Suprapubic skin (tissue), 4 donors: ENCODE results near the gene PAK5. TPM values are rescaled to one million over a fixed set of nuclear protein-coding genes. Genes with fewer than 3 reads are reported as not detected.
A peak's percentile ranks its signal among the peaks of the same experiment; 100 is the strongest.

Experiments used
- DNase-seq, 2 donors: peaks; one replicate each; pipeline ENCODE4 v3.0.0-alpha.2; 2019; ENCODE audit warnings: low spot score in 2 of 2
- H3K27ac ChIP-seq: fragments of 200-600 bp; sonication (generic); one replicate; pipeline ENCODE4 v1.5.1; 2019
- H3K27me3 ChIP-seq: fragments of 200-600 bp; sonication (generic); one replicate; pipeline ENCODE4 v1.5.1; 2019
- H3K36me3 ChIP-seq: fragments of 200-600 bp; sonication (generic); one replicate; pipeline ENCODE4 v1.5.1; 2019
- H3K4me1 ChIP-seq: fragments of 200-600 bp; sonication (generic); one replicate; pipeline ENCODE4 v1.5.1; 2019
- H3K4me3 ChIP-seq: fragments of 200-600 bp; sonication (generic); one replicate; pipeline ENCODE4 v1.5.1; 2019; ENCODE audit warnings: mild to moderate bottlenecking
- H3K9me3 ChIP-seq: fragments of 200-600 bp; sonication (generic); one replicate; pipeline ENCODE4 v1.5.1; 2019
- EP300 ChIP-seq: sonication (generic); formaldehyde crosslinking; IDR thresholded peaks from one replicate; pipeline ENCODE4 v1.6.1; 2017; ENCODE audit warnings: antibody characterized with exemption
- POLR2A ChIP-seq, 2 donors: fragments of 450-650 bp; IDR thresholded peaks; one replicate each; pipeline ENCODE4 v1.6.1; 2017; ENCODE audit warnings: antibody characterized with exemption in 2 of 2, mild to moderate bottlenecking in 2 of 2, moderate library complexity in 2 of 2
- POLR2AphosphoS5 ChIP-seq, 3 donors: sonication (generic); formaldehyde crosslinking; IDR thresholded peaks; one replicate each; pipeline ENCODE4 v1.6.1; 2017; ENCODE audit warnings: antibody characterized with exemption in 3 of 3
- WGBS: methylation state at CpG from one replicate; pipeline ENCODE4 v1.1.5; 2018; 5-methylcytosine and 5-hydroxymethylcytosine counted together
- total RNA-seq, 4 donors: library from RNA; depleted of rRNA; stranded (reverse); fragments of >200 nt; gene quantifications; one replicate each; pipeline ENCODE4 v1.1.0, GENCODE V29; 2016
- TF ChIP-seq, protein P1 (sequence below), 2 donors: fragments of 200-600 bp in 1 of 2; fragments of 450-650 bp in 1 of 2; sonication (generic) in 1 of 2; IDR thresholded peaks; one replicate each; pipeline ENCODE4 v1.5.1; 2016 to 2019; ENCODE audit warnings: antibody characterized with exemption in 2 of 2, mild to moderate bottlenecking in 1 of 2, moderate library complexity in 1 of 2

Gene PAK5
- total RNA-seq, 4 donors from 2014 or later: 0.10 to 0.56 (median 0.21) TPM; not detected in 1

DNA sequence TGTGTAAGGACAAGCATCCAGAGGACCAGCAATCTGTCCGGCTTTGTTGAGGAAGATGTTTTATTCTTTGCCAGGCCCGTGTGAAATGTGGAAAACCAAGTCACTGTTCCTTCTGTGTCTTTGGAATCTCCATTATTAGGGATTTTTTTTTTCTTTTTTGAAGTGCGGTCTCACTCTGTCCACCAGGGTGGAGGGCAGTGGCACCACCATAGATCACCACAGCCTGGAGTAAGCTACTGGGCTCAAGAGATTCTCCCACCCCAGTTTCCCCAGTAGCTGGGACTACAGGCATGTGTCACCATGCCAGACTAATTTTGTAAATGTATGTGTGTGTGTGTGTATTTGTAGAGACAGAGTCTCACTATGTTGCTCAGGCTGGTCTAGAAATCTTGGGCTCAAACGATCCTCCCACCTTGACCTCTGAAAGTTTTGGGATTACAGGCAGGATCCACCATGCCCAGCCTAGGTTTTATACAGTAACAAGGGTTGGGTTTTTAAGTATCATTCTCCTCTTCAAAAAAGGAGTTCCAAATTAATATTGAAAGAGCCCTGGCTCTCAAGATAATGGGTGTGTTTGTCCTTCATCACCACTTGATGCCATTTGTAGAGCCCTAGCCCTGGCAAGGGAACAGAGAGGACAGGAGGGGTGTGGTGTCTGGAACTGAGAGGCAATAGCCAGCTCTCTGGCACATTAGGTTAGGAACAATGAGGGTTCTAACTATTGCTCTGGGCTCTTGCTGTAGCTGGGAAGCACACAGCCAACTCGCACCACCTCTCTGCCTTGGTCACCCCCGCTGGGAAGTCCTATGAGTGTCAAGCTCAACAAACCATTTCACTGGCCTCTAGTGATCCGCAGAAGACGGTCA lies 321.3 kb downstream of the PAK5 start:
- Histone ChIP-seq H3K36me3 (no peaks in the 10 kb centered on the region), H3K4me3 (no peak overlapping the region), H3K27me3 (peaks cover 61% of the 10 kb centered on the region), H3K27ac (no peak overlapping the region), H3K9me3 (no peaks in the 10 kb centered on the region), H3K4me1 (peaks cover 20% of the 10 kb centered on the region)
- WGBS: 42% methylated on average over 8 of the region's 8 CpGs
- DNase-seq: no peak
- TF ChIP-seq POLR2AphosphoS5 (IDR thresholded peaks at IDR 0.05) (no peak), EP300 (no peak), POLR2A (IDR thresholded peaks at IDR 0.05) (no peak)
- TF ChIP-seq, protein P1, sequence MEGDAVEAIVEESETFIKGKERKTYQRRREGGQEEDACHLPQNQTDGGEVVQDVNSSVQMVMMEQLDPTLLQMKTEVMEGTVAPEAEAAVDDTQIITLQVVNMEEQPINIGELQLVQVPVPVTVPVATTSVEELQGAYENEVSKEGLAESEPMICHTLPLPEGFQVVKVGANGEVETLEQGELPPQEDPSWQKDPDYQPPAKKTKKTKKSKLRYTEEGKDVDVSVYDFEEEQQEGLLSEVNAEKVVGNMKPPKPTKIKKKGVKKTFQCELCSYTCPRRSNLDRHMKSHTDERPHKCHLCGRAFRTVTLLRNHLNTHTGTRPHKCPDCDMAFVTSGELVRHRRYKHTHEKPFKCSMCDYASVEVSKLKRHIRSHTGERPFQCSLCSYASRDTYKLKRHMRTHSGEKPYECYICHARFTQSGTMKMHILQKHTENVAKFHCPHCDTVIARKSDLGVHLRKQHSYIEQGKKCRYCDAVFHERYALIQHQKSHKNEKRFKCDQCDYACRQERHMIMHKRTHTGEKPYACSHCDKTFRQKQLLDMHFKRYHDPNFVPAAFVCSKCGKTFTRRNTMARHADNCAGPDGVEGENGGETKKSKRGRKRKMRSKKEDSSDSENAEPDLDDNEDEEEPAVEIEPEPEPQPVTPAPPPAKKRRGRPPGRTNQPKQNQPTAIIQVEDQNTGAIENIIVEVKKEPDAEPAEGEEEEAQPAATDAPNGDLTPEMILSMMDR (IDR thresholded peaks at IDR 0.05): no peak

GRCh38 chr20:9516234-9516871 lies 322.5 kb downstream of the PAK5 start:
- DNase-seq: no peak
- no peak for TF ChIP-seq EP300
- TF ChIP-seq POLR2A (IDR thresholded peaks at IDR 0.05): no peak
- TF ChIP-seq, protein P1 (IDR thresholded peaks at IDR 0.05): no peak
- no peak for TF ChIP-seq POLR2AphosphoS5 (IDR thresholded peaks at IDR 0.05)
- H3K36me3 ChIP-seq: no peaks in the 10 kb centered on the region
- peaks cover 20% of the 10 kb centered on the region for H3K4me1 ChIP-seq
- no peak overlapping the region for H3K27ac ChIP-seq
- H3K27me3 ChIP-seq: peaks cover 72% of the 10 kb centered on the region
- 7% methylated on average over 20 of the region's 28 CpGs for WGBS
- H3K9me3 ChIP-seq: no peaks in the 10 kb centered on the region
- peak overlapping the region; percentile 24 for H3K4me3 ChIP-seq

GRCh38 chr20:9515741-9516233 lies 323.1 kb downstream of the PAK5 start:
- 3% methylated on average over 16 of the region's 38 CpGs for WGBS
- DNase-seq: no peak
- Histone ChIP-seq H3K36me3 (no peaks in the 10 kb centered on the region), H3K27ac (no peak overlapping the region), H3K4me1 (peaks cover 20% of the 10 kb centered on the region), H3K9me3 (no peaks in the 10 kb centered on the region), H3K4me3 (peak overlapping the region; percentile 24), H3K27me3 (peaks cover 76% of the 10 kb centered on the region)
- no peak for TF ChIP-seq POLR2A (IDR thresholded peaks at IDR 0.05)
- no peak for TF ChIP-seq EP300
- TF ChIP-seq, protein P1 (IDR thresholded peaks at IDR 0.05): no peak
- no peak for TF ChIP-seq POLR2AphosphoS5 (IDR thresholded peaks at IDR 0.05)

- no peaks in the 10 kb centered on the region for H3K9me3 ChIP-seq
- H3K4me1 ChIP-seq: peaks cover 20% of the 10 kb centered on the region
- no peak overlapping the region for H3K27ac ChIP-seq
- peak overlapping the region; percentile 32 for H3K4me3 ChIP-seq
- no peak for DNase-seq
- TF ChIP-seq POLR2A (IDR thresholded peaks at IDR 0.05): no peak
- TF ChIP-seq EP300: no peak
- TF ChIP-seq POLR2AphosphoS5 (IDR thresholded peaks at IDR 0.05): no peak
- no peaks in the 10 kb centered on the region for H3K36me3 ChIP-seq
- H3K27me3 ChIP-seq: peaks cover 78% of the 10 kb centered on the region
- 5% methylated on average over 11 of the region's 13 CpGs for WGBS
Observed at GRCh38 chr20:9515214-9515585, 323.7 kb downstream of the PAK5 start.

GRCh38 chr20:9514461-9515213 lies 324.2 kb downstream of the PAK5 start, which contains the start of gene LAMP5:
TSS of gene LAMP5 (plus strand) at chr20:9514590. CDS start at chr20:9514853, 263 bp downstream.
- H3K27me3 ChIP-seq: peaks cover 79% of the 10 kb centered on the region
- no peaks in the 10 kb centered on the region for H3K9me3 ChIP-seq
- H3K4me1 ChIP-seq: peaks cover 20% of the 10 kb centered on the region
- no peak for DNase-seq
- 3% methylated on average over 31 of the region's 38 CpGs for WGBS
- TF ChIP-seq, protein P1 (IDR thresholded peaks at IDR 0.05): no peak
- TF ChIP-seq POLR2AphosphoS5 (IDR thresholded peaks at IDR 0.05) (no peak), POLR2A (IDR thresholded peaks at IDR 0.05) (no peak), EP300 (no peak)
- H3K36me3 ChIP-seq: no peaks in the 10 kb centered on the region
- H3K27ac ChIP-seq: no peak within 1 kb of the TSS
- H3K4me3 ChIP-seq: peak within 1 kb of the TSS; percentile 32
